ENCODE results near the gene MAML2.

MAML2 gene

GRCh38 chr11:96219981-96220623, 122.9 kb downstream of the MAML2 start:
- H3K27me3 ChIP-seq (ENCODE audit: insufficient read depth, poor library complexity, severe bottlenecking) = no peaks in the 10 kb centered on the region
- ATAC-seq (ENCODE audit: low read depth) = peak; percentile 72
- H3K9me3 ChIP-seq (ENCODE audit: severe bottlenecking) = no peaks in the 10 kb centered on the region
- no peak for DNase-seq (ENCODE audit: low spot score)
- H3K27ac ChIP-seq (ENCODE audit: poor library complexity, severe bottlenecking) = peak overlapping the region; percentile 15
- H3K36me3 ChIP-seq (ENCODE audit: low read depth) = 0 out of 2 replicates have a peak, but pooled peaks cover 4% of the 10 kb centered on the region
- peaks cover 17% of the 10 kb centered on the region for H3K4me1 ChIP-seq (ENCODE audit: insufficient read depth, poor library complexity, severe bottlenecking)
- TF ChIP-seq CTCF (IDR thresholded peaks at IDR 0.05; ENCODE audit: poor library complexity, severe bottlenecking) = no peak
- H3K4me3 ChIP-seq (ENCODE audit: severe bottlenecking) = no peak overlapping the region

GRCh38 chr11:96218901-96219300, 124.1 kb downstream of the MAML2 start:
- Histone ChIP-seq H3K4me3 (ENCODE audit: severe bottlenecking) (no peak overlapping the region), H3K9me3 (ENCODE audit: severe bottlenecking) (no peaks in the 10 kb centered on the region), H3K36me3 (ENCODE audit: low read depth) (no peaks in the 10 kb centered on the region), H3K4me1 (ENCODE audit: insufficient read depth, poor library complexity, severe bottlenecking) (peaks cover 21% of the 10 kb centered on the region), H3K27me3 (ENCODE audit: insufficient read depth, poor library complexity, severe bottlenecking) (no peaks in the 10 kb centered on the region), H3K27ac (ENCODE audit: poor library complexity, severe bottlenecking) (no peak overlapping the region)
- DNase-seq (ENCODE audit: low spot score) = no peak
- no peak for ATAC-seq (ENCODE audit: low read depth)
- TF ChIP-seq CTCF (IDR thresholded peaks at IDR 0.05; ENCODE audit: poor library complexity, severe bottlenecking) = no peak

GRCh38 chr11:96218006-96218405, 125.0 kb downstream of the MAML2 start:
- no peak overlapping the region for H3K27ac ChIP-seq (ENCODE audit: poor library complexity, severe bottlenecking)
- ATAC-seq (ENCODE audit: low read depth) (no peak), DNase-seq (ENCODE audit: low spot score) (no peak)
- H3K36me3 ChIP-seq (ENCODE audit: low read depth) = no peaks in the 10 kb centered on the region
- H3K4me3 ChIP-seq (ENCODE audit: severe bottlenecking) = no peak overlapping the region
- H3K9me3 ChIP-seq (ENCODE audit: severe bottlenecking) = no peaks in the 10 kb centered on the region
- peaks cover 27% of the 10 kb centered on the region for H3K4me1 ChIP-seq (ENCODE audit: insufficient read depth, poor library complexity, severe bottlenecking)
- TF ChIP-seq CTCF (IDR thresholded peaks at IDR 0.05; ENCODE audit: poor library complexity, severe bottlenecking) = no peak
- no peaks in the 10 kb centered on the region for H3K27me3 ChIP-seq (ENCODE audit: insufficient read depth, poor library complexity, severe bottlenecking)

GRCh38 chr11:96217206-96217605, 125.8 kb downstream of the MAML2 start:
- Histone ChIP-seq H3K27ac (ENCODE audit: poor library complexity, severe bottlenecking) (no peak overlapping the region), H3K4me1 (ENCODE audit: insufficient read depth, poor library complexity, severe bottlenecking) (peaks cover 35% of the 10 kb centered on the region), H3K9me3 (ENCODE audit: severe bottlenecking) (no peaks in the 10 kb centered on the region), H3K4me3 (ENCODE audit: severe bottlenecking) (no peak overlapping the region), H3K27me3 (ENCODE audit: insufficient read depth, poor library complexity, severe bottlenecking) (no peaks in the 10 kb centered on the region), H3K36me3 (ENCODE audit: low read depth) (no peaks in the 10 kb centered on the region)
- TF ChIP-seq CTCF (IDR thresholded peaks at IDR 0.05; ENCODE audit: poor library complexity, severe bottlenecking) = no peak
- ATAC-seq (ENCODE audit: low read depth) = no peak
- DNase-seq (ENCODE audit: low spot score) = no peak

GRCh38 chr11:96215826-96216225, 127.2 kb downstream of the MAML2 start:
- no peak overlapping the region for H3K4me3 ChIP-seq (ENCODE audit: severe bottlenecking)
- no peaks in the 10 kb centered on the region for H3K9me3 ChIP-seq (ENCODE audit: severe bottlenecking)
- H3K4me1 ChIP-seq (ENCODE audit: insufficient read depth, poor library complexity, severe bottlenecking) = peaks cover 37% of the 10 kb centered on the region

More at GRCh38 chr11:96215826-96216225, 127.2 kb downstream of the MAML2 start:
- no peak for DNase-seq (ENCODE audit: low spot score)
- ATAC-seq (ENCODE audit: low read depth) = no peak
- no peak for TF ChIP-seq CTCF (IDR thresholded peaks at IDR 0.05; ENCODE audit: poor library complexity, severe bottlenecking)
- Histone ChIP-seq H3K27me3 (ENCODE audit: insufficient read depth, poor library complexity, severe bottlenecking) (no peaks in the 10 kb centered on the region), H3K36me3 (ENCODE audit: low read depth) (no peaks in the 10 kb centered on the region), H3K27ac (ENCODE audit: poor library complexity, severe bottlenecking) (peak overlapping the region; percentile 47)

All from RWPE2 (cell line).